HL-60 (cell line): Measurements from ENCODE around the gene EIF3J.

Experiments
- POLR2AphosphoS5 ChIP-seq: IDR thresholded peaks from 2 replicates; pipeline ENCODE4 v1.6.1; 2012; ENCODE audit warnings: low read depth
- SPI1 ChIP-seq: IDR thresholded peaks from 2 replicates; pipeline ENCODE4 v1.6.1; 2012; ENCODE audit warnings: low read depth, mild to moderate bottlenecking, borderline replicate concordance

DNA sequence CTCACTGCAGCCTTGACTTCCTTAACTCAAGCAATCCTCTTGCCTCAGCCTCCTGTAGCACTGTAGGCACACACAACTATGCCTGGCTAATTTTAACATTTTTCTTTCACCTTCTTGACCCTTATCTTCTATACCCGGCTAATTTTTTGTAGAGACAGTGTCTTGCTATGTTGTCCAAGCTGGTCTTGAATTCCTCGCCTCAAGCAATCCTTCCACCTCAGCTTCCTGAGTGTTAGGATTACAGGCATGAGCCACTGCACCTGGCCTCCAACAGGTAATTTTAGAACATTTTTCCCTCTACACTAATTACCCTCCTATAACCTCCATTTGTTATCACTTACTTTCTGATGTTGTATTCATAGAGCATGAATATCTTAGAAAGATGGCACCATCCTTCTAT, 66.2 kb downstream of the EIF3J start:
- TF ChIP-seq SPI1: no peak
- no peak for TF ChIP-seq POLR2AphosphoS5
